AG04449 (cell line): ENCODE data around the gene KRT3.

ENCODE experiments used
- CTCF ChIA-PET: fragments of 350-600 bp; formaldehyde crosslinking; extraction: SDS; loops from one replicate; lab custom pipeline; 2021; ENCODE audit warnings: antibody characterized with exemption; lab: Yijun Ruan, JAX
- POLR2A ChIA-PET: fragments of 400-600, 350-600 bp; formaldehyde crosslinking; extraction: SDS; loops from one replicate; lab custom pipeline; 2020; ENCODE audit warnings: antibody characterized with exemption, inconsistent platforms; lab: Yijun Ruan, JAX
- DNase-seq: peaks from one replicate; pipeline ENCODE4 v3.0.0-alpha.2; 2010; ENCODE audit warnings: low read depth, low spot score
- H3K4me3 ChIP-seq: 2 replicates; pipeline ENCODE4 v1.5.1; 2011; ENCODE audit warnings: low read depth, mild to moderate bottlenecking, control low read depth, low read length
- TF ChIP-seq, protein P1 (sequence below): IDR thresholded peaks from one replicate; pipeline ENCODE4 v1.5.1; 2011; ENCODE audit warnings: mild to moderate bottlenecking, moderate library complexity, low read length, control low read depth, inconsistent platforms; ENCODE audit not compliant: insufficient read depth; ENCODE audit errors: missing control alignments

KRT3 gene

GRCh38 chr12:52742822-52743457 is 53.0 kb downstream of the KRT3 start:
- TF ChIP-seq, protein P1, sequence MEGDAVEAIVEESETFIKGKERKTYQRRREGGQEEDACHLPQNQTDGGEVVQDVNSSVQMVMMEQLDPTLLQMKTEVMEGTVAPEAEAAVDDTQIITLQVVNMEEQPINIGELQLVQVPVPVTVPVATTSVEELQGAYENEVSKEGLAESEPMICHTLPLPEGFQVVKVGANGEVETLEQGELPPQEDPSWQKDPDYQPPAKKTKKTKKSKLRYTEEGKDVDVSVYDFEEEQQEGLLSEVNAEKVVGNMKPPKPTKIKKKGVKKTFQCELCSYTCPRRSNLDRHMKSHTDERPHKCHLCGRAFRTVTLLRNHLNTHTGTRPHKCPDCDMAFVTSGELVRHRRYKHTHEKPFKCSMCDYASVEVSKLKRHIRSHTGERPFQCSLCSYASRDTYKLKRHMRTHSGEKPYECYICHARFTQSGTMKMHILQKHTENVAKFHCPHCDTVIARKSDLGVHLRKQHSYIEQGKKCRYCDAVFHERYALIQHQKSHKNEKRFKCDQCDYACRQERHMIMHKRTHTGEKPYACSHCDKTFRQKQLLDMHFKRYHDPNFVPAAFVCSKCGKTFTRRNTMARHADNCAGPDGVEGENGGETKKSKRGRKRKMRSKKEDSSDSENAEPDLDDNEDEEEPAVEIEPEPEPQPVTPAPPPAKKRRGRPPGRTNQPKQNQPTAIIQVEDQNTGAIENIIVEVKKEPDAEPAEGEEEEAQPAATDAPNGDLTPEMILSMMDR = no peak
- ChIA-PET POLR2A (no interaction called here), CTCF (no interaction called here)
- H3K4me3 ChIP-seq = no peak overlapping the region
- DNase-seq = no peak

GRCh38 chr12:52742196-52742580 is 53.7 kb downstream of the KRT3 start:
- TF ChIP-seq, protein P1 = no peak
- no peak overlapping the region for H3K4me3 ChIP-seq
- POLR2A ChIA-PET = no interaction called here
- DNase-seq = no peak
- CTCF ChIA-PET = no interaction called here

DNA sequence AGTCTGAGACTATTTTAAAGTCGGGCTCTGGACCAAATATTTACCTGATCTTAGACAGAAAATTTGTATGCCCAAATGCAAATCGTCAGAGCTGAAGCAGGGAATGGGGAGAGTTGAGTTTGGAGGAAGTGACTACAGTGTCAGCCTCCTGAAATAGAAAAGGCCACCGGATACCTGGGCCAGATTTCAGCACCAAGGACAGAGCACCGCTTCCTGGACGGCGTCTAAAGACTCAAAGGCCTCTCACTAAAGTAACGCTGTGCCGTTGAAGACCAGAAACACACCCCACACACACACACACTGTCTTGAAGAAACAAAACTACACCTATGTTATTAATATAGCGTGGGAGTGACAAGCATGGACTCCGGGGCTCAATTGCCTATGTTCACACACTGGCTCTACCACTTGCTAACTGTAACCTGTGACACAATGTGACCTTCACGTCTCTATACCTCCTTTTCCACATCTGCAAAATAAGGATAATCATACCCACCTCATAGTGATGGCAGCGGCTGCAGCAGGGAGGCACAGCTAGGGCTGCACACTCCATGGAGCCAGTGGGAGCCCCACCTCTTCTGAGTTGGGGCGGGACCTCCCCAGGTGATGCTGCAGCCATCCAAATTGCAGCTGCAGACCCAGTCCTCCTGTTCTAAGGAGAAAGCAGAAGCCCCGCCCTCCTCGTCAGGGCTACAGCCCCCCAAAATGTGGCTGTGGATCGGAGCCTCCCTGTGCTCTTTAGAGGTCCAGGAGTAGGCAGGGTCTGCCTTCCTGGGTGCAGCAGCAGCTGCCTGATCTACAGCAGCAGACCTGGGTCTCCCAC is 54.3 kb downstream of the KRT3 start:
- POLR2A ChIA-PET = no interaction called here
- TF ChIP-seq, protein P1 = no peak
- CTCF ChIA-PET = interaction anchor here (0.8 kb wide), 1 partner anchor 51 kb away, joined by 3 read pairs; no protein-coding TSS in a partner anchor
- no peak for DNase-seq
- H3K4me3 ChIP-seq = no peak overlapping the region

- H3K4me3 ChIP-seq = no peak overlapping the region
- ChIA-PET CTCF (interaction anchor here (0.8 kb wide), 1 partner anchor 52 kb away, joined by 3 read pairs; no protein-coding TSS in a partner anchor), POLR2A (no interaction called here)
- no peak for DNase-seq
- TF ChIP-seq, protein P1 = no peak
Measured at GRCh38 chr12:52740584-52740983, 55.3 kb downstream of the KRT3 start.

DNA sequence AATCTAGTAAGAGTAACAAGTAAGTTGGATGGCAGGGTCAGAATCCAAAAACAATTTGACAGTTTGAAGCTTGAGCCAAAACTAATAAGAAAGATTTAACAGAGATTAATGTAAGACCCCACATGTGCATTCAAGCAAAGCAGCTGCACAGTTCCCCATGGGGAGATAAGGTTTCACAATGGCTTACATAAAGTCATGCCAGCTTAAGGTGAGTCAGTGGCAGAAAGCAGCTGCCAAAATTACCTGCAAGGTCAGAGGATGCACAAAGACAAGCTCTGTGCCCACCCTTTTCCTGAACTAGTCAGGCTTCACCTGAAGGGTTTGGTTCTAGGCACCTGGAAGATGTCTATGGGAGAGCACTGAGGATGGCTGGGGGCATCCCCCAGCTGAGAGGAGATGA is 56.0 kb downstream of the KRT3 start:
- no peak overlapping the region for H3K4me3 ChIP-seq
- POLR2A ChIA-PET = interaction anchor here (0.5 kb wide), 1 partner anchor 126 kb away, joined by 3 read pairs; no protein-coding TSS in a partner anchor
- TF ChIP-seq, protein P1 = no peak
- no peak for DNase-seq
- CTCF ChIA-PET = no interaction called here
